IPS-NIHi11 (cell line): ENCODE results near the gene TBX5.

Source experiments
- DNase-seq: peaks from one replicate; pipeline ENCODE4 v3.0.0; 2012; ENCODE audit warnings: mixed read lengths, low spot score

Gene TBX5

DNA sequence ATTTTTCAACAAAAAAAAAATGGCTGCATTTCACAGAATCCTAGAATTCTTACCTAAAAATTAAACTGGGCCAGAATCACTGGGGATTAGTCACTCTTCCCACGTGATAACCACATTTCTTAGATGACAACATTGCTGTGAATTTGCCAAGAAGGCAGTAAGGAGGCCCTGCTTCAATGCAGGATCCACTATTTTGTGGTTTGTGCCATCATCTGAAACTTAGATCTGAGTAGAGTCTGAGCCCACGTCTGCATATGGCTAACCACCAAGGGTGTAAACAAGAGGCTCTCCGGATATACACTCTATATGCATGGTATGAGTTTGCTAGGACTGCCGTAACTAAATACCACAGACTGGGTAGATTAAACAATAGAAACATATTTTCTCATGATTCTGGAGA is 24.4 kb upstream of the TBX5 start:
- no peak for DNase-seq

DNA sequence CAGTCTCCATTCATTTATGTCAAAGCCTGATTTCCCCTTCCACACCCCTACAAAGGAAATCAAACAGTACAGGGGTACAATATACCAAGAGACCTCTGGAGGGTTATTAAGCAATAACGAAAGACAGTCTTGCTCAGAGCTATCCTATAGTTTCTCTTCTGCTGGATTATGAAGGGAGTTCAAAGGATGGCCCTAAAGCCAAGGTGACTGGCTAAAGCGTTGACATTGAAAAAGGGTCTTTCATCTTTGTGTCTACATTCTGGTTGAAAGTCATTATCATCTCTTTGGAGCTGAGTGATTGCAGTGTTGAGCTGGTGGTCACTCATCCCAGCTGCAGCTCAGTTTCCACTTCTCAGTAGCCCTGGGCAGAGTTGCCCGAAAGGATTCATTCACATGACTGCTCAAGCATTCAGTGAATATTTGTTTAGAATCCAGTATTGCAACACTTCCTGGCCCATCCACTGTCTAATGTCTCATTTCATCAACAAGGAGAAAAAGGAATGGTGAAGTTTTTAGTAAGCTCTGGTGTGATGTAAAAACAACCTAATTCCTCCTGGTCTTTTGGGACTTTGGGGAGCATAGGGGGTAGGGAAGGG is 19.2 kb upstream of the TBX5 start:
- no peak for DNase-seq

DNA sequence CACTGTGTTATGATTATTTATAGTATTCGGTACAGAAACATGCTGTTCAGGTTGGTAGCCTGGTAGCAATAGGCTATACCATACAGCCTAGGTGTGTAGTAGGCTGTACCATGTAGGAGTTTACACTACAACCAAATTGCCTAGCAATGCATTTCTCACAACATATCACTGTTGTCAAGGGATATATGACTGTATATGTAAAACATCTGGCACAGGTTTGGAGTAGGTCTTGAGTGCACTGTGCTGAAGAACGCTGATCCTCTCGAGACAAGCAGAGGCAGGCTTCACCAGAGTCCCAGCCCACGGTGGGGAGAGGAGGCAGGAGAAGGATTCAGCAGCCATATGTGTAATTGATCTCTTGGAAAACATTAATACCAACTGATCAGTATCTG is 15.0 kb upstream of the TBX5 start:
- no peak for DNase-seq

DNA sequence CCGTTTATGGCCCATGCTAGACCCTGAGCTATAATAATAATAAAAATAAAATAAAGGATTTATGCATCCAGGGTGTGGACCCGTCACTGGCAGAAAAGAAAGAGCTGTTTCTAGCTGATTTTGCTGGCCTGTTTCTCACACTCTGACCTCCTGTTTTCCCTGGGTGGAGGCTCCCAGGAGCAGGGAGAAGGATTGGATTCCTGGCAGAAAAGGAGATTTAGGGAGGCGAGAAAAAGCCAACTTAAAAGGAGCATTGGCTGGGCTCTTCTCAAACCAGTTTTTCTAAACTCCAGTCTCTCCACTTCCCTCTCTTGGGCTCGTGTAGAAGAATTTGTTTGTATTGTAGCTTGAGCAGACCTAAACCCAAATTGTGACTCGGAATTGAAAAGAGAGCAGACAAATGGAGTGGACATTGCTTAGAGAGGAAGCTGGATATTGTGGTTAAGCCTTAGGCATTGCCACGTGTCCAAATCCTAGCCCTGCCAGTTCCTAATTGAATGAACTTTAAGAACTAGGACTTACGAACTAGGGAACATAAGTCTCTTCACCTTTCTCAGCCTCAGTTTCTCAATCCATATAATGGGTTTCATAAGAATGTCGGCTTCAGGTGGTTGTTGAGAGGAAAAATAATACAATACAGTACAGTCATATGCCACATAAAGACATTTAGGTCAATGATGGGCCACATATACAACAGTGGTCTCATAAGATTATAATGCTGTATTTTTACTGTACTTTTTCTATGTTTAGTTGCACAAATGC is 14.4 kb upstream of the TBX5 start:
- DNase-seq = no peak

DNA sequence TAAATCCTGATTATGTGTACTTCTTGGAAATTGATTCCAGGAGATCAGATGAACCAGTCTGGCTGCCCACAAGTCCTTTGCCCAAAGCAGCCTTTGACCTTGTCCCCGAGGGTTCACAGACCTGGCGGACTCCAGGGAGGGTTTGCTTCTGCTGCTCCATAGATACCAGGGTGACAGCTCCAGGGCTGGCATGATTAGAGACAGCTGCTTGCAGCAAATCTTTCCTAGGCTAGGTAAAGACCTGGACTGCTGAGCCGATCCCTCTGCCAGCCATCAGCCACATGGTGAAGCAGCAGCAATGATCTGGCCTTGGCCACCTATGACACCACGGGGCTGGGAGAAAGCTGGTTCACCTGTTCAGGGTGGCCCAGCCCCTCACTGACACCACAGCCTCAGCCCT is 10.1 kb upstream of the TBX5 start:
- DNase-seq = no peak

DNA sequence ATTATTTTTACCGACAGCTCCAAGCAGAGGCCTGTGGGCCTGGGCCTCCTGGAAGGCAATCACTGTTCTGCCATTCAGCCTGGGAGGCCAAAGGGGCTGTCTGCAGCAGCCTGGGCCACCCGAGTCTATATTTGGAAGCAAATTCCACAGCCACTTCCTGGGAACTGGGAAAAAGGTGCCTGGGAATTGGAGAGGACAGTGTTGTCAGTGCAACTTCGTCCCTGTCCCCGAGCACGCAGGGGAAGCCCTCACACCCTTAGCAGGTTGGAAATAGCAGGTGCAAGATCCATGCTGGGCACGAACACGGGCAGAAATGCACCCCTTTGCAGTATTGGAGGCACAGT is 9.6 kb upstream of the TBX5 start:
- no peak for DNase-seq

DNA sequence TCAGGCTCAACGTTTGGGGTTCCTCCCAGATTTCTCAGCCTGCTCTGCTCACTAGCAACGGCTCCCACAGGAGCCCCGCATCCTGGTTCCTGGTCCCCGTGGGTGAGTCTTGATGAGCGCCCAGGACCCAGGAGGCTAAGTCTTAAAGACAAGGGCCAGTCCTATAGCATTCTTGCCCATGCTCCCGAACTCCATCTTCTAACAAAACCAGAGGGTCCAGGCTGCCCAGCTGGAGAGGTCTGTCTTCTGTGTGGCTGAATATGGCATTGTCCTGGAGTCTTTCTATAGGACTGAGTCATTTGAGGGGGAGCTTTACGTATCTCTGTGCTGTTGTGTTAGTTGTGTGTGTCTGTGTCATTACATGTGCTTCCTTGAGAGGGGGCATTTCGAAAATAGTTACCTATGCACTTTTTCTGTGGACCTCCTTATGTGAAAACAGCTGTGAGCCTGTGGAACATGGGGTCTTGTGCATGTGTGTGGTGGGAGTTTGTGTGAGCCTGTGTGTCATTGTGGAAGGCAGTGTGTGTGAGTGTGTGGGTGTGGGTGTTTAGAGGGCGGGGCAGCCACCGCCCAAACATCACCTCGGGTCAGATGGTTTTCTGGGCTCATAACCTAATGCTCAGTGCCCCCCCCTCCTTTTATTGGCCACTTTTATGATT is 9.1 kb upstream of the TBX5 start:
- no peak for DNase-seq

DNA sequence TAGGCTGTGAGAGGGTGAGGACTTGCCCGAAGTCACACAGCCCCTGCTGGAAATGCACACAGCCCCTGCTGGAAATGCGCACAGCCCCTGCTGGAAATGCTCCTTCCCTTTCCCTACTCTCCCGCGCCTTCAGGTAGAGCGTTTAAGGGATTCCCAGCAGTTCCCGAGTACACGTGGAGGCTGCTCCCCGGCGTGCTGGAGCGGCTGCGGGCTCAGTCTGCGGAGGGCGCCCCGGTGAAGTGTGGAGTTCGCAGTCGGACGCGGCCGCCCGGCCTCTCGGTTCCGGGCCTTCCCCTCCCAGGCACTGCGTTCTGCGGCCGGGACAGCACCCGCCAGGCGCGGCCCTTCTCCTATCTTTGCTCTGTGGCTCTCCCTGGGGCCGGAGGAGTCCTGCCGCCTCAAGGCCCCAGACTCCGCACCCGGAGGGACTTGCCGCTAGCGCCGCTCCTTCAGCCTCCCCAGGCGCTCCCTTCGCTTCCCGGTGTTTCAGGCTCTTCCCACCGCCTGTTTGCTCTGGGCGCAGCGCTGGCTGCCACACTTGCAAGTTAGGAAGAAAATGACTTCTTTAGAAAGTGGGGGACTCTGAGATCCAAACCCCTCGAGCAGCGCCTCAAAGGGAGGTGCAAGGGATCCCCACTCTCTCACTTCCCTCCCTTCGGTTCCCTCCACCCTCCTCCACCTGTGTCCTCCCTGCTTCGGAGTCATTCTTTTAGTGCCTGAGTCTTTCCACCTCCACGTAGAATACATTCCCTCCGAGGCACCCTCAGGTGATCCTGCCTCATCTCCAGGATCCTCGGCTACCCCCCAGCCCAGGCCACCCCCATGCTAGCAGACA is 8.3 kb upstream of the TBX5 start:
- no peak for DNase-seq

DNA sequence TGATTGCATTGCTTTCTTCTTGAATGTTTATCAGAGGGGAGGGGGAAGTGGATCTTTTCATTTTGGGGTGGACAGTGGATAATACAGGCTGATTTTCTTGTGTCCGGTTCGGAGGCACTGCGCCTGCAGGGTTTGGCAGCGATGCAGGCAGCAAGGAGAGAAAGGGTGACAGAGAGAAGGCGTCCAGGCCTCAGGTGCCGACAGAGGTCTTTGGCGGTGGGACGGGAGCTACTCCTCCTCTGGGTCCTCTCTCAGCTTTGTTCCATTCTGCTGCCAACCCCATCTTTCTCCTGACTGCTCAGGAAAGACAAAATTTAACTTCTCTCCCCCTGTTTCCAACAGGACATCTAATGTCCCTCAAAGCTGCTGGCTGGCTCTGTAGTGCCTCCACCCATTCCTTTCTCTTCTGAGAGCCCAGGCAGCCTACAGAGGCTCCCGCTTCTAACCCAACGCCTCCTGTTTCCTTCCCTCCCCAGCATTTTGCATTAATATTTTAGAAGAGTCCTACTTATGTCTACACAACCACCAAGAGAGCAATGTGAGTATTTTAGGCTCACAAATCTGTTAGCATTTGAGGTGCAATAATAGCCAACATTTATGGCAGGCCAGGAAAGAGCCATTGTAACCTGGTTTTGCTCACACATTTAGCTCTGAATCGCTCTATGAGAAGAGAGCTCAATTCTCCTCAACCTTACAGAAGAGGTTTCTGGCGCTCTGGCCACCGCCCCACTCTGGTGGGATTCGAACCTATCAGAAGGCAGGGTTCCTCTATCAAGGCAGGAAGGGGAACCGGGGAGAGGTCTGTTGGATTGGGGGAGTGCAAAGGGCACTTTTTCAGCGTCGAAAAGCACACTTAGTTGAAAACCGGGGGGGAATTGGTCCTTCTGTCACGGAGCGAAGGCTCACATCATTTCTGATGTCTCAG is 7.1 kb upstream of the TBX5 start:
- no peak for DNase-seq

DNA sequence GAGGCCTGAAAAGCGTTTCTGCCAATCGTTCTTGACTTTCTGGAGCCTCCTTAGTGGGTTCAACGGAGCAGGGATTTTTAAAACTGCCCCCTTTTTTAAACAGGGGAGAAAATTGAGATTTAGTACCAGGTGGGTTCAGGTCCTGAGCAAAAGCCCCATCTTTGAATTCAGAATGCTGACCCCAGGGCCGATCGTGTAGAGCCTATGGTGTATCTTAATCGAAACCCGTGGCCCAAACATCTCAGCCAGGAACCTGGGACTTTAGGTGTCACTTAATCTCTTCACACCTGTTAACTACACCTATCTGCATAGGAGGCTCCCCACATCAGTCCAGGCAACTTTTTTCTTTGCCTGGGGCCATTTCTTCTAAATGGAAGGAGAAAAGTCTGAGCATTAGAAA is 6.4 kb upstream of the TBX5 start:
- no peak for DNase-seq

DNA sequence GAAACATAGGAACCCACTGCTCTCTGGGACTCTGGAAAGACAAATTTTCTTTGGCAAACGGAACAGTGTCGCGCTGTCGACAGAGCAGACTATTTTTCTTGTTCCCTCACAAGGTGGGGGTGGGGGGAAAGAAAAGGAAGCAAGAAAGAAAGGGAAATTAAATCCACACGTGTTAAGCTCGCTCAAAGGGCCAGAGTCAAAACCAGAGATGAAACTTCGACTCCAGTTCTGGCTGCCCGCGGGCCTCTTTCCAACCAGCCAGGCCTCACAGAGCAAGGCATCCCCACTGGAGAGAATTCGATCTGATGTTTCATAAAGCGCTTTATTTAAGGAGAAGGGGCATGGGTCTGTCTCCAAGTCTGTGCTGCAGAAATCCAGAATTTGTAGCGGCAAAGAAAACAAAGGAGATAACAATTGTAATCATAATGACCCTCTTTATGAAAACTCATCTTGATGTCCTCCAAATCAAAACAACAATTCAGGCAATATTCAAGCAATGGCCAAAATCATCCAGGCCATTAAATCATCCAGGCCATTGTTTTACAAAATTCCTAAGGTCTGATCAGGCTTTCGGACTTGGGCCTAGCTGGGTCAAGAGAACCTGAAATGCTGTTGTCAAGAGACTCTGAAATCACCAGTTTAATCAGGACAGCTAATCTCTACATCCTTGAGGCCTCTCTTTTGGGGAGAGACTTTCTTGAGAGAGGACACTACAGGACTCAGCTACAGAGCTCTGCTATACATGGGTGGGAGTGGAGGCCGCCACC is 5.3 kb upstream of the TBX5 start:
- no peak for DNase-seq

DNA sequence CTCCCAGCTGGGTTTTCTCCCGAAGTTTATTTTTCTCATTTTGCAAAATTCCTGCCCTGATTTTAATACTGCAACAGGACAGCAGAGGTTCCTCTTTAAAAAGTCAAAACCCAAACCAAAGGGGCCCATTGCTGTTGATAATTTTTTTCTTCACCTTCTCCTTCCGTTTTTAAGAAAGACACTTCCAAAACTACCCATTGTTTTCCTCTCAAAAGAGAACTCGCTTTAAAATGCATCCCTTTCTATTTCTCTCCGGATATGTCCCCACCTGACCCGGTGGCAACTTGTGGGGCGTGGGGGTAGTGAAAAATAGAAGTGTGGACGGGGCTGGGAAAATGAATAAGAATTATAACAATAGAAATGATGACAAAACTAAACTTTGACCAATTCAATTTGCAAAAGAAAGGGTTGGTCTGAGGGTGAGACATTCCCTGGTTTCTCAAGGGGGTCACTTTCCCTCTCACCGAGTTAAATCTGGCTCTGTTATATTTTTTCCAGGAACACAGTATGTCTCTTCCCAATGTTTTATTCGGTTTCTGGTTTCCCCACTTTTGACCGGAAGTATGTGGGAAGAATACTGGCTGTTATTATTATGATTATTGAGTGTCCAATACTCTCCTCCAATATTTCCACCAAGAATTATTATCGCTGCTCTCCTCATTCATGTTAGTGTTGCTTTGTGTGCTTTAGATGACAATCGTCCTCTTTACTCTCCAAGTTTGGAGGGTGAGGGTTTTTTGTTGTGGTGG is 4.1 kb upstream of the TBX5 start:
- no peak for DNase-seq

DNA sequence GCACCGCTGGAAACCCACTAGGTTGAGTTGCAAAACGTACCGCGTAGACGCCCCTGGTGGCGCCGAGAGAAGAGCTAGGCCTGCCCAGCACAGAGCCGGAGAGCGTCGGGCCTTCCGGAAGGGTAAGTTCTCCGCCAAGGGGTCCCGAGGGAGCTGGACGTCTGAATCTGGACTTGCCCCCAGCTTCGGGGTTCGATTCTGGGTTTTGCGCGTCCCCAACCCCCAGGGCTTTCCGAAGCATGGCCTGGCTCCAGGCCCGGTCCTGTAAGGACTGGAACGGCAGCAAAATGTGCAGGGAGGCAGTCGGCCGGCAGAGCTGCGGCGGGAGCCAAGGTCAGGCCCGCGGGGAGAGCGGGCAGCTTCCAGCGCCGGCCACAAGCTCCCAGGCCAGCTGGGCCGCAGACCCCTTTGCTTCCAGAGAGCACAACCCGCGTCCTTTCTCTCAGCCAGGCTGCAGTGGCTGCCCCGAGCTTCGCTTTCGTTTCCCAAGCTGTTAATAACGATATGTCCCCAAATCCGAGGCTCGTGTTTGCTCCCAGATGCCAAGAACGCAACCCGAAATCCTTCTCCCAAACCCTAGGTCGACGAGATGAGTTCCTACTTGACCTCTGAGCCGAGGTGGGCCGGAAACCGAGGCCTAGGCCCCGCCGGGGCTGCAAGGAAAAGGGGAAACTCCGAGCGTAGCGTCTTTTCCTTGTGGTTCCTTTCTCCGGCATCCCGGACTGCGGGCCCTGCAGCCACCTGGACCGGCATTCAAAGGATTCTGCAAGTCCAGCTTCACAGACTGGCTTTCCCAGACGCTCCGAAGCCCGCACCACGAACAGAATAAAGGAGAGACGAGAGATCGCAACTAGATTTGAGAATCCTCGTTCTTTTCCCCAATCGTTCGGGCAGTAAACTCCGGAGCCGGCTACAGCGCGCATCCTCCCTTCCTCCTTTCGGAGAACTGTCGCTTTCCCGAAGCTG is 3.2 kb upstream of the TBX5 start:
- no peak for DNase-seq

DNA sequence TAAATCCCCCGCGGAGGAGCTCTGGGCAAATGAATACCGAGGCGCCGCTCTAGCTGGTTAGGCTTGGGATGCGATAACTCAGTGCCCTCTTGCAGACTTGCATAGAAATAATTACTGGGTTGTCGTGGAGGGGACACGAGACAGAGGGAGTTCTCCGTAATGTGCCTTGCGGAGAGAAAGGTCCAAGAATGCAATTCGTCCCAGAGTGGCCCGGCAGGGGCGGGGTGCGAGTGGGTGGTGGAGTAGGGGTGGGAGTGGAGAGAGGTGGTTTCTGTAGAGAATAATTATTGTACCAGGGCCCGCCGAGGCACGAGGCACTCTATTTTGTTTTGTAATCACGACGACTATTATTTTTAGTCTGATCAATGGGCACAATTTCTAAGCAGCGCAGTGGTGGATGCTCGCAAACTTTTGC is 2.5 kb upstream of the TBX5 start:
- DNase-seq = no peak

DNA sequence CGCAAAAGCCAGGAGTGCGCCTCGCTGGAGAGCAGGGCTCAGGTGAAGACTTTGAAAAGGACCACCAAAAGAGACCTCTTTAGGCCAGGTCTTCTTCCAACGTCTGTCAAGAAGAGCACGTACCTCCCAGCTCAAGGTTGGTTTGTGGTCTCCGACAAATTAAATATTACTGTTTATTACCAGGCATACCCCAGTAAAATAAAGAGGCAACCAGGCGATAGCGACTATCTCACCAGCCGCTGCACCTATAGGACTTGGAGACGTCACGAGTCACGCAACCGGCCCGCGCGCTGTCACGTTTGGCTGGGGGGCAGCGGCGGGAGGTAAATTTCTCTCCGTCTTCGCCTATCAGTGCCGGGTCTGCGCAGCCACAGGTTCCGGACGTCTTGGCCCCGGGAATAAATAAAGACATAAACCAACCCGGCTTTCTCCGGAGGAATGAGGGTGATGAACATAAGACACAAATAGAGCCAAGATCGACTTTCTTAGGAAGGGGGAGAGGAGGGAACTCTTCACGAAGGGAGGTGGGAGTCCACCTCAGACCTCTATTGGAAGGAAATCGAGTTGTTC is 2.0 kb upstream of the TBX5 start:
- no peak for DNase-seq

DNA sequence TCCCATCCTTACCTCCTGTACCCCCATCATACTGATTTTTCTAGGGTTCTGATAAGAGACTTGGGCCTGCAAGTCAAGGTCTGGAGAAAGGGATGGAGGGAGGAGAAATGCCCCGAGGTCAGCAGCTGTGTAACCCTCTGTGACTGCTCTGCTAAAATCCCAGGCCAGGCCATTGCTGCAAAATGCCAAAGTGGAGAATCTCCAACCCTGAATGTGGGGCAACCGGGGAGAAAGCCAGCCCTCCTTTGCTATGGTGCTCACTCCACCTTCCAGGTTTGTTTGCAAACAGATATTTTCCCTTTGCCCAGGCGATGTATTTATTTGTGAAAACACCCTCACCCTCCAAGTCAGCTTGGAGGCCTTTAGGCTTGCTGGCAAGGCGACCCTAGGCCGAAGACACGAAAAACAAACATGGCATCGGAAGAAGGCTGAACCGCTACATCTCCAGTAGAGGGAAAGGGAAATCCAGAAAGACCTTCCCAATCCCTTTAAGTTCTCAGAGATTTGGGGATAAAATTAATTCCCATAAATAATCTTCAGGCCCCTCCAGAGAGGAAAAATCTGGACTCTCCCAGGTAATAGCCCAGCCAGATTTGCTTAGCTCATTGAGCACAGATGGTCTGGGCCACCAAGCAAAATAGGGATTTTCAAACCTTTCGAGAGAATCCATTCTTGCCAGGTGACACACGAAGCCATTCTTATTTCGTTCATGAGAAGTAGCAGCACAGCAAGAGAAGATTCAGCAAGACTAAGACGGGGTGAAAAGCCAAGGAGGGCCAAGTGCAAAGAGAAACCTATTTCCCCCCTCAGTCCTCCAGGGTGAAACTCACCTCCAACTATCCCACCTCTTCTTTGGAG is 1.3 kb upstream of the TBX5 start:
- no peak for DNase-seq

DNA sequence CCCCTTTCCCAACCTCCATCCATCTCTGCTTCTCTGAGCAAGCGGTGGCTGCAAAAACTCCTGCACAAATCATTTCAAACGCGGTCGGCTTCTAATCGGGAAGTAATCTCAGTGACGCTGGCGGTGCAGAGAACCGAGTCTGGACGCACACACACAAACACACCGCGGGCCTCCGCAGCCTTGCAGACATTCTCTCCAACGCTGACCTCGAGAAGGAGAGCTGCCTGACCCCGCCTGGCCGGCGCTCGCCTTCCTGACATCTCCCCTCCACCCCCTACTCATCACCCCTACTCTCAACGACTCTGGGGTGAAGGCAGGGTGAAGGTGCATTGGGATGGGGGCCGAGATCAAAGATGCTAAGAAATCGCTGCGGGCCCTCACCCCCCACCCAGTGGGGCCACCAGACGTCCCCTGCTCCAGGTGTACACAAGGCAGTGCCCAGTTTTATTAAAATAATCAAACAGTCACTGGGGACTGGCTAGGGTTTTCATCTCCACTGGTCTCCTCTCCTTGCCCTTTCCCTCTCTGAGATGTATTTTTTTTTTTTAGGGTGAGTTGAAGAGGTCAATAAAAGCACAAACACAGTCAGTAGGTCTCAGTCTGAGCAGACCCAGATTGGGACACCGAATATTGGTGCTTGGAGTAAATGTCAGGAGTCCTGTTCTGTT is 506 bp upstream of the TBX5 start:
- DNase-seq = no peak
